SK-N-SH treated with all-trans-retinoic acid at 6 μM for 48 hours (cell line): Measurements from ENCODE around the gene VASN.

ENCODE experiments used
- GLIS3 ChIP-seq: fragments of 250-450 bp; sonication (Bioruptor Pico); IDR thresholded peaks from 2 replicates; pipeline ENCODE4 v1.5.0; 2020; ENCODE audit warnings: mild to moderate bottlenecking, moderate library complexity
- ZFP3 ChIP-seq: fragments of 250-450 bp; sonication (Bioruptor Pico); IDR thresholded peaks from 2 replicates; pipeline ENCODE4 v1.5.0; 2020; ENCODE audit warnings: mild to moderate bottlenecking, moderate library complexity
- ZNF8 ChIP-seq: fragments of 450-650 bp; formaldehyde crosslinking; IDR thresholded peaks from 2 replicates; pipeline ENCODE4 v1.5.0; 2020; ENCODE audit warnings: mild to moderate bottlenecking, moderate library complexity

- TF ChIP-seq ZFP3 = no peak
- no peak for TF ChIP-seq GLIS3 (CRISPR knock-in tag)
- no peak for TF ChIP-seq ZNF8
Measured at GRCh38 chr16:4353675-4354074, 18.0 kb upstream of the VASN start.
